ENCODE results near the gene PTPN20.

PTPN20 gene

GRCh38 chr10:47024046-47024322 is 112.8 kb downstream of the PTPN20 start:
- no peak overlapping the region for H3K27ac ChIP-seq (ENCODE audit: low read length)
- H3K27me3 ChIP-seq (ENCODE audit: low read depth, low read length): no peaks in the 10 kb centered on the region
- H3K9me3 ChIP-seq (ENCODE audit: control insufficient read depth in 1 of 2, low read length in 2 of 2): no peaks in the 10 kb centered on the region
- H3K36me3 ChIP-seq (ENCODE audit: control insufficient read depth in 1 of 2, insufficient read depth in 2 of 2, low read length in 2 of 2): no peaks in the 10 kb centered on the region
- H3K4me1 ChIP-seq (ENCODE audit: control insufficient read depth in 1 of 2, insufficient read depth in 2 of 2, low read length in 2 of 2): no peaks in the 10 kb centered on the region
- no peak overlapping the region for H3K4me3 ChIP-seq (ENCODE audit: low read depth in 1 of 2, low read length in 2 of 2)

GRCh38 chr10:47024399-47025252 is 113.4 kb downstream of the PTPN20 start:
- H3K9me3 ChIP-seq (ENCODE audit: control insufficient read depth in 1 of 2, low read length in 2 of 2): no peaks in the 10 kb centered on the region
- H3K36me3 ChIP-seq (ENCODE audit: control insufficient read depth in 1 of 2, insufficient read depth in 2 of 2, low read length in 2 of 2): no peaks in the 10 kb centered on the region
- no peaks in the 10 kb centered on the region for H3K27me3 ChIP-seq (ENCODE audit: low read depth, low read length)
- H3K4me1 ChIP-seq (ENCODE audit: control insufficient read depth in 1 of 2, insufficient read depth in 2 of 2, low read length in 2 of 2): no peaks in the 10 kb centered on the region
- no peak overlapping the region for H3K27ac ChIP-seq (ENCODE audit: low read length)
- no peak overlapping the region for H3K4me3 ChIP-seq (ENCODE audit: low read depth in 1 of 2, low read length in 2 of 2)

DNA sequence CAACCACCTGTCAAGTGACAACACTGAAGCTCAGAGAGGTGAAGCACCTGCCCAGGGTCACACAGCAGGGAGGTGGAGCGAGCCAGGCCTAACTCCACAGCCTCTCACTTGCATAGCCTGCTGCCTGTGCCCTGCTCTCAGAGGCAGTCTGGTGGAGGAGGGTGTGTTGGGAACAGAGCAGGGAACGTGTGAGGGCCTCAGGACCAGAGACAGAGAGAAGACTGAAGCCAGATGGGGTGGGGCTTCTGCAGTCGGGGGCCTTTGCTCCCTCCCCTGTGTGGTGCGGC is 114.0 kb downstream of the PTPN20 start:
- no peaks in the 10 kb centered on the region for H3K9me3 ChIP-seq (ENCODE audit: control insufficient read depth in 1 of 2, low read length in 2 of 2)
- no peaks in the 10 kb centered on the region for H3K27me3 ChIP-seq (ENCODE audit: low read depth, low read length)
- H3K27ac ChIP-seq (ENCODE audit: low read length): no peak overlapping the region
- no peak overlapping the region for H3K4me3 ChIP-seq (ENCODE audit: low read depth in 1 of 2, low read length in 2 of 2)
- no peaks in the 10 kb centered on the region for H3K36me3 ChIP-seq (ENCODE audit: control insufficient read depth in 1 of 2, insufficient read depth in 2 of 2, low read length in 2 of 2)
- H3K4me1 ChIP-seq (ENCODE audit: control insufficient read depth in 1 of 2, insufficient read depth in 2 of 2, low read length in 2 of 2): no peaks in the 10 kb centered on the region

DNA sequence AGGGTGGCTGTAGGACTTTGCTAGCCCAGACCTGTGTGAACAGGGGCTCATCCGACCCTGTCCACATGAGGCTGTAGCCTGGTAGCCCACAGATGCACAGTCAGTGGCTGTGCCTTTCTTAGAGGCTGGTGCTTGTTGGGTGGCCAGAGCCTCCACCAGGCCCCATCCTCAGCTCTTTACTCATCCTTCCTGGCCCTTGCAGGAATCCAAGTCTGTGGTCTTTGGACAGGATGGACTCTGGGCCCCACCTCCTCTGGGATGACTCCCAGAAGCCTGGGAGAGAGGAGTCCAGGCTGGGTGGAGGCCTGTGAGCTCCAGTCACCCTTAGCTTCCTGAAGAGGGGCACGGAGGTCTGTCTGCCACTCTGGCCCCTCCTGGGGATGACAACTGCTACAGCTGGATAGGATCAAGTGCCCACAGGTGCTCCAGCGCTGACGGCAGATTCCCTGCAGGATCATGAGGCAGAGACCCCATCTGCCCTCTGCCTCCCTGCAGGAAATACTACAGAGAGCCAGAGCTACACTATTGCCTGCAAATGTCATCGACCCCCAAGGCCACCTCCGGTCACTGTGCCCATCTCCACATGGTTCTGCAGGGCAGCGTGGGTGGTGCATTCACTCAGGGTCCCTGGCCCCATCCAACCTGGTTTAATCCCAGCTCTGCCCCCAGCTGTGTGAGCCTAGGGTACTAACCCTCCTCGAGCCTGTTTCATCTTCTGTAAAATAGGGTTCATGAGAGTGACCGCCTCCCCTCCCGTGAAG is 114.5 kb downstream of the PTPN20 start:
- H3K36me3 ChIP-seq (ENCODE audit: control insufficient read depth in 1 of 2, insufficient read depth in 2 of 2, low read length in 2 of 2): no peaks in the 10 kb centered on the region
- H3K9me3 ChIP-seq (ENCODE audit: control insufficient read depth in 1 of 2, low read length in 2 of 2): no peaks in the 10 kb centered on the region
- no peaks in the 10 kb centered on the region for H3K27me3 ChIP-seq (ENCODE audit: low read depth, low read length)
- H3K4me3 ChIP-seq (ENCODE audit: low read depth in 1 of 2, low read length in 2 of 2): no peak overlapping the region
- H3K4me1 ChIP-seq (ENCODE audit: control insufficient read depth in 1 of 2, insufficient read depth in 2 of 2, low read length in 2 of 2): no peaks in the 10 kb centered on the region
- no peak overlapping the region for H3K27ac ChIP-seq (ENCODE audit: low read length)

DNA sequence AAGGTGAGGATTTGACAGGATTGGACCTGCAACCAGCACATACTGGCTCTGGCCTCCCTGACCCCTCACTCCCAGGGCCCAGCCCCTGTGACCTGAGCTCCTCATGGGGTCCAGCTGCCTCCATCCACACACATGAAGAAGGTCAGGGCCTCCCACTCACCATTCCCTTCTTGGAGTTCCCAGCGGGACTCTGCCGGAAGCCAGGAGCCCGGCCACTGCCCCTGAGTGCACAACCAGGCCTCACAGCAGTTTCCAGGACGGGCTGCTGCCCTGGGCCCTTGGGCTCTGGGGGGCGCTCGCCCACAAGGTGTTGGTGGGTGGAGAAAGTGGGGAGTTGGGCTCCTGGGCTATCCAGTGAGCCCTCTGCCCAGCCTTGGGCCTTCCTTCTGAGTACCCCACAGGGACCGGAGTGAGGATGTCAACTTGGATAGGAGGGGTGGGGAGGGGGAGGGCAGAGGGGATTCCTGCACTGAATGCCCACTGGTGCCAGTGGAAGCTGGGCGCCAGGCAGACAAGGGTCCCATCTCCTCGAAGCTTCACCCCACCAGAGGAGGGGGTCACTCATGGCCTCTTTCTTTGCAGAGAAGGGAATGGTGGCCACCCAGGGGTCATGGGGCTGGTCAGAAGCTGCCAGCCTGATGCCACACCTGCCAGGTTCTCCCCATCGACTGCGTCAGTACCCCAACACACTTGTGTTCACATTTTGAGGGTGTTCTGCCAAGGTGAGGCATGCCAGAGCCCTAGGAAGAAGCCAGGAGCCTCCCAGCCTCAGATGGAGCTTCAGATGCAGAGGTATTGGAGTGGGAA is 115.3 kb downstream of the PTPN20 start:
- Histone ChIP-seq H3K27me3 (ENCODE audit: low read depth, low read length) (no peaks in the 10 kb centered on the region), H3K4me3 (ENCODE audit: low read depth in 1 of 2, low read length in 2 of 2) (no peak overlapping the region), H3K27ac (ENCODE audit: low read length) (no peak overlapping the region), H3K4me1 (ENCODE audit: control insufficient read depth in 1 of 2, insufficient read depth in 2 of 2, low read length in 2 of 2) (no peaks in the 10 kb centered on the region), H3K36me3 (ENCODE audit: control insufficient read depth in 1 of 2, insufficient read depth in 2 of 2, low read length in 2 of 2) (no peaks in the 10 kb centered on the region), H3K9me3 (ENCODE audit: control insufficient read depth in 1 of 2, low read length in 2 of 2) (no peaks in the 10 kb centered on the region)

- H3K27ac ChIP-seq (ENCODE audit: low read length): no peak overlapping the region
- H3K36me3 ChIP-seq (ENCODE audit: control insufficient read depth in 1 of 2, insufficient read depth in 2 of 2, low read length in 2 of 2): no peaks in the 10 kb centered on the region
- H3K4me1 ChIP-seq (ENCODE audit: control insufficient read depth in 1 of 2, insufficient read depth in 2 of 2, low read length in 2 of 2): no peaks in the 10 kb centered on the region
- H3K9me3 ChIP-seq (ENCODE audit: control insufficient read depth in 1 of 2, low read length in 2 of 2): no peaks in the 10 kb centered on the region
- H3K27me3 ChIP-seq (ENCODE audit: low read depth, low read length): no peaks in the 10 kb centered on the region
- H3K4me3 ChIP-seq (ENCODE audit: low read depth in 1 of 2, low read length in 2 of 2): no peak overlapping the region
Observed at GRCh38 chr10:47027108-47027783, 116.0 kb downstream of the PTPN20 start.

- Histone ChIP-seq H3K36me3 (ENCODE audit: control insufficient read depth in 1 of 2, insufficient read depth in 2 of 2, low read length in 2 of 2) (no peaks in the 10 kb centered on the region), H3K4me1 (ENCODE audit: control insufficient read depth in 1 of 2, insufficient read depth in 2 of 2, low read length in 2 of 2) (no peaks in the 10 kb centered on the region), H3K27ac (ENCODE audit: low read length) (no peak overlapping the region), H3K27me3 (ENCODE audit: low read depth, low read length) (no peaks in the 10 kb centered on the region), H3K4me3 (ENCODE audit: low read depth in 1 of 2, low read length in 2 of 2) (no peak overlapping the region), H3K9me3 (ENCODE audit: control insufficient read depth in 1 of 2, low read length in 2 of 2) (no peaks in the 10 kb centered on the region)
Observed at GRCh38 chr10:47027784-47028260, 116.6 kb downstream of the PTPN20 start.

DNA sequence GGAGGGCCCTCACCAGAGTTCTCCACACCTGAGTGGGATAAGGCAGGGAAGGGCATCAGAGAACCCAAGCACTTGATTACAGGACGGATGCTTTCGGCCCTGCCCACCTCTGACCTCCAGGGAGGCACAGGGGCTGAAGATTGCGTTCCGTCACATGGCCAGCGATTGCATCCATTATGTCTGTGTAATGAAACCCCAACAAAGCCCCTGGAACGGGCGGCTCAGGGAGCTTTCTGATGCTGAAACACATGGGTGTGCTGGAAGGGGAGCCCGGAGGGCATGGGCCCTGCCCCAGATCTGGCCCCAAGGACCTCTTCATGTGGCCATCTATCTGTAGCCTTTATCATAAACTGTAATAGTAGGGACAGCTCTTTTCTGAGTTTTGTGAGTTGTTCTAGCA is 117.2 kb downstream of the PTPN20 start:
- no peaks in the 10 kb centered on the region for H3K9me3 ChIP-seq (ENCODE audit: control insufficient read depth in 1 of 2, low read length in 2 of 2)
- H3K36me3 ChIP-seq (ENCODE audit: control insufficient read depth in 1 of 2, insufficient read depth in 2 of 2, low read length in 2 of 2): no peaks in the 10 kb centered on the region
- no peak overlapping the region for H3K4me3 ChIP-seq (ENCODE audit: low read depth in 1 of 2, low read length in 2 of 2)
- no peaks in the 10 kb centered on the region for H3K27me3 ChIP-seq (ENCODE audit: low read depth, low read length)
- H3K27ac ChIP-seq (ENCODE audit: low read length): no peak overlapping the region
- H3K4me1 ChIP-seq (ENCODE audit: control insufficient read depth in 1 of 2, insufficient read depth in 2 of 2, low read length in 2 of 2): no peaks in the 10 kb centered on the region

GRCh38 chr10:47029181-47030009 is 118.2 kb downstream of the PTPN20 start:
- no peaks in the 10 kb centered on the region for H3K4me1 ChIP-seq (ENCODE audit: control insufficient read depth in 1 of 2, insufficient read depth in 2 of 2, low read length in 2 of 2)
- no peak overlapping the region for H3K4me3 ChIP-seq (ENCODE audit: low read depth in 1 of 2, low read length in 2 of 2)
- no peak overlapping the region for H3K27ac ChIP-seq (ENCODE audit: low read length)
- H3K9me3 ChIP-seq (ENCODE audit: control insufficient read depth in 1 of 2, low read length in 2 of 2): no peaks in the 10 kb centered on the region
- H3K36me3 ChIP-seq (ENCODE audit: control insufficient read depth in 1 of 2, insufficient read depth in 2 of 2, low read length in 2 of 2): no peaks in the 10 kb centered on the region
- H3K27me3 ChIP-seq (ENCODE audit: low read depth, low read length): no peaks in the 10 kb centered on the region

DNA sequence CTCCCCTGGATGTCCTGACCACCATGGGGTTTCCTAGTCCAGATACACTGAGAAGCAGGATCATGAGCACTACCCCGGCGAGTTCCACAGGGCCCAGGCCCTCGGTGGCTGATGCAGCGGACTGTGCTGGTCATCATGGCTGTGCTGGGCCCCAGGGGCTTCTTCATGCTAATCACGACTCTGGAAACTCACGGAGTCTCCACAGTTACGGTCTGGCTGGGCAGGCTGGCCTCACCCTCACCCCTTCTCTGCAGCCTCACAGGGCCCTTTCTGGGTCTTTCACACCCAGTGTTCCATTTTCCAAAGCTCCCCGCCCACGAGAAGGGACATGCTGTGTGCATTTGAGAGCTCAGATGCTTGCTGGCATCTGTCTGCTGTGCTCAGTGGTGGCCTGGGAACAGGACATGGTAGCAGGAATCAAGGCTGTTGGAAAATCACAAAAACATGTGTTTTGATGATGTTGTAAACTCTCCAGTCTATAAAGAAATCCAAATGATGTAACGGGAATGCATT is 119.0 kb downstream of the PTPN20 start:
- Histone ChIP-seq H3K36me3 (ENCODE audit: control insufficient read depth in 1 of 2, insufficient read depth in 2 of 2, low read length in 2 of 2) (no peaks in the 10 kb centered on the region), H3K27ac (ENCODE audit: low read length) (no peak overlapping the region), H3K4me3 (ENCODE audit: low read depth in 1 of 2, low read length in 2 of 2) (no peak overlapping the region), H3K27me3 (ENCODE audit: low read depth, low read length) (no peaks in the 10 kb centered on the region), H3K9me3 (ENCODE audit: control insufficient read depth in 1 of 2, low read length in 2 of 2) (no peaks in the 10 kb centered on the region), H3K4me1 (ENCODE audit: control insufficient read depth in 1 of 2, insufficient read depth in 2 of 2, low read length in 2 of 2) (no peaks in the 10 kb centered on the region)

Data from muscle layer of duodenum (tissue), 2 donors.